Measurements from ENCODE around the gene UNC5C.

GRCh38 chr4:95204267-95204844 is 344.4 kb downstream of the UNC5C start:
- TF ChIP-seq SIN3A (IDR thresholded peaks at IDR 0.05; ENCODE audit: low read depth, low read length) (no peak), MAX (IDR thresholded peaks at IDR 0.05; ENCODE audit: low read depth, low read length) (no peak), YBX1 (IDR thresholded peaks at IDR 0.05) (no peak), SREBF2 (IDR thresholded peaks at IDR 0.05; ENCODE audit: low read length) (no peak), CTCF (IDR thresholded peaks at IDR 0.05 in 2 of 3, conservative IDR thresholded peaks at IDR 0.05 in 1 of 3; ENCODE audit: control insufficient read depth in 2 of 3, extremely low read depth in 1 of 3, insufficient read depth in 1 of 3, low read depth in 3 of 3, low read length in 3 of 3) (no peak), CHD4 (IDR thresholded peaks at IDR 0.05) (no peak), SMAD5 (IDR thresholded peaks at IDR 0.05; ENCODE audit: low read depth) (no peak), POLR2AphosphoS5 (IDR thresholded peaks at IDR 0.05; ENCODE audit: low read length) (no peak)

Measured in GM12878 (cell line).